SK-N-SH (cell line): Measurements from ENCODE around the gene TTLL6.

Source experiments
- CTCF ChIP-seq: fragments of 200-600 bp; sonication (generic); IDR thresholded peaks from 2 replicates; pipeline ENCODE4 v1.6.1; 2017; ENCODE audit warnings: antibody characterized with exemption, mild to moderate bottlenecking, moderate library complexity
- EP300 ChIP-seq, 2 experiments: IDR thresholded peaks; 2 replicates each; pipeline versions ENCODE4 v1.4.0 to v1.6.1; 2012; ENCODE audit warnings: borderline replicate concordance in 1 of 2, low read depth in 1 of 2, low read length in 1 of 2
- FOXJ3 ChIP-seq: sonication (generic); formaldehyde crosslinking; IDR thresholded peaks from 2 replicates; pipeline ENCODE4 v1.5.1; 2020; ENCODE audit warnings: mild to moderate bottlenecking, missing genetic modification reagents
- GABPA ChIP-seq: IDR thresholded peaks from 2 replicates; pipeline ENCODE4 v1.4.0; 2012; ENCODE audit warnings: low read depth, mild to moderate bottlenecking
- RAD21 ChIP-seq: IDR thresholded peaks from 2 replicates; pipeline ENCODE4 v1.6.1; 2012; ENCODE audit warnings: mild to moderate bottlenecking, low read length
- RFX5 ChIP-seq: IDR thresholded peaks from 2 replicates; pipeline ENCODE4 v1.6.1; 2012; ENCODE audit warnings: mild to moderate bottlenecking, improper control_type of control experiment, low read length
- SIN3A ChIP-seq: IDR thresholded peaks from 2 replicates; pipeline ENCODE4 v1.6.1; 2012; ENCODE audit warnings: low read depth, mild to moderate bottlenecking, low read length, moderate library complexity, borderline replicate concordance
- TAF1 ChIP-seq: IDR thresholded peaks from 2 replicates; pipeline ENCODE4 v1.6.1; 2012; ENCODE audit warnings: low read depth, mild to moderate bottlenecking, low read length, moderate library complexity, borderline replicate concordance
- TCF12 ChIP-seq: IDR thresholded peaks from 2 replicates; pipeline ENCODE4 v1.4.0; 2012
- TEAD4 ChIP-seq: IDR thresholded peaks from 2 replicates; pipeline ENCODE4 v1.4.0; 2012; ENCODE audit warnings: mild to moderate bottlenecking, borderline replicate concordance; ENCODE audit not compliant: insufficient read depth
- TF ChIP-seq, protein P1 (sequence below): IDR thresholded peaks from 2 replicates; pipeline ENCODE4 v1.4.0; 2012; ENCODE audit warnings: low read depth

DNA sequence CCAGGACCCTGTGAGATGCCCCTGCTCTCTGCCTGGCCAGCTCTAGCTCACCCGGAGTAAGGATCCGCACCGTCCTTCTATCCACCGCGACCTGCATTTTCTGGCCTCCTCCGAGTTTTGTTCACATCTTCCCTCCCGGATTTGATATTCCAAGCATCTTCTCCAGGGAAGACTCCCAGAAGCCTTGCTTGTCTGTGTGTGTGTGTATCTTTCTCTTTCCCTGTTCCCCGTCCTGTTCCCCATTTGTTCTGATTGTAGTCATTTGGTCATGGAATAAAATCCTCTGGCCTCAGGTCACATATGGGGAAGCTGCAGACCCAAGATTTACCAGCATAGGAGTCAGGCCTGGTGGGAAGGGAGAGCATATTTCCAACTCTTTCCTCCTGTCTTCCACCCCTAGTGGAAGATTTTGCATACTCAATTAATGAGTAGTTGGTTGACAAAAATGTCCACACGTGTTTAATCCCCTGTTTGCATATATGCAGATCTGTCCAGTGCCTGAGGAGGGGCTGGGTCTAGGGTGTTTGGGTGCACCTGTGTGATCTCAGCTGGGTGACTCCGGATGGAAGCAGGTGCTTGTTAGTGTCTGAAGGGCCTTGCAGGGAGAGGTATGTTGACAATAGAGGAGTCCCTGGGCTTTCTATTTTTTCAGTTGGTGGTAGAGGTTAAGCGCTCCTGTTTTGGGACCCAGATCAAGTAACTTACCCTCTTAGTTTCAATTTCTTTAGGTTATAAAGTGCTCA, 96.6 kb downstream of the TTLL6 start:
- no peak for TF ChIP-seq EP300 (IDR thresholded peaks at IDR 0.05; ENCODE audit: borderline replicate concordance in 1 of 2, low read depth in 1 of 2, low read length in 1 of 2)
- TF ChIP-seq RAD21: no peak
- TF ChIP-seq, protein P1, sequence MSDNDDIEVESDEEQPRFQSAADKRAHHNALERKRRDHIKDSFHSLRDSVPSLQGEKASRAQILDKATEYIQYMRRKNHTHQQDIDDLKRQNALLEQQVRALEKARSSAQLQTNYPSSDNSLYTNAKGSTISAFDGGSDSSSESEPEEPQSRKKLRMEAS: no peak
- no peak for TF ChIP-seq SIN3A
- TF ChIP-seq GABPA: no peak
- no peak for TF ChIP-seq TCF12
- TF ChIP-seq CTCF: no peak; the same call in 1 of the 2 replicates
- TF ChIP-seq TEAD4: no peak
- TF ChIP-seq FOXJ3 (CRISPR knock-in tag): no peak
- TF ChIP-seq TAF1: no peak
- no peak for TF ChIP-seq RFX5
